GM21717 (cell line): ENCODE results near the gene YIPF4.
A peak's percentile ranks its signal among the peaks of the same experiment; 100 is the strongest.
"Not testable (repeated sequence)": the region's sequence is repeated elsewhere in the genome, so short reads cannot be mapped to it uniquely, and the experiment has no call there.

ENCODE experiments used
- ATAC-seq: cut with Tn5 transposase; IDR thresholded peaks from one replicate; pipeline ENCODE4 v1.9.1; 2021; ENCODE audit warnings: mild to moderate bottlenecking, moderate library complexity; ENCODE audit not compliant: unreplicated experiment

Gene YIPF4

DNA sequence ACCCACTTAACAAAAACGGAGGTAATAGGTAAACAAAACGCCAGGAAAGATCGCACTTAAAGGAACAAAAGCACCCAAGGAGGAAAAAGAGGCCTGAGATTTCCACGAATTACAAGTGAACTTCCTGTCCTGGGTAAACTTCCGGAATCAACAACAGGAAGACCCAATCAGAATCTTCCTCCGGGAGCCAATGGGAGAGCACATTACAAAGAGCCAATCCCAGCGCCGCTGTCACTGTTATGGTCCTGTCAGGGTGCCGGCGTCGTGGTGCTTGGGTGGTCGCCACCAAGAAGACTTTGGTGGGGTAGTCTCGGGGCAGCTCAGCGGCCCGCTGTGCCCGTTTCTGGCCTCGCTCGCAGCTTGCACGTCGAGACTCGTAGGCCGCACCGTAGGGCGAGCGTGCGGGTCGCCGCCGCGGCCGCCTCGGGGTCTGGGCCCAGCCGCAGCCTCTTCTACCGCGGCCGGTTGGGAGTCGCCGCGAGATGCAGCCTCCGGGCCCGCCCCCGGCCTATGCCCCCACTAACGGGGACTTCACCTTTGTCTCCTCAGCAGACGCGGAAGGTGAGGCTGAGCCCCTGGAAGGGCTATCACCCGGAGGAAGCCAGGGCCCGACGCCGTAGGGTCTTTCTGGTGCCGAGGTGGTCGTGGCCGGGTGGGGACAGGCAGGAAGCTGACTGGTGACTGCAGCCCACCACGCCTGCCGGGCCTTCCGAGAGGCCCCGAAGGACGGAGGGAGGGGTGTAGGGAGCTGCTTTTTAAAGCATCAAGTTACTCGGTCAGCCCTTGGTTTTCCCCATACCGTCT, at the start of gene YIPF4:
Gene YIPF4 (plus strand): TSS at position 231 of the 804 bp plus-strand sequence. CDS start 252 bp downstream, at position 483.
- ATAC-seq = peak; percentile 100

DNA sequence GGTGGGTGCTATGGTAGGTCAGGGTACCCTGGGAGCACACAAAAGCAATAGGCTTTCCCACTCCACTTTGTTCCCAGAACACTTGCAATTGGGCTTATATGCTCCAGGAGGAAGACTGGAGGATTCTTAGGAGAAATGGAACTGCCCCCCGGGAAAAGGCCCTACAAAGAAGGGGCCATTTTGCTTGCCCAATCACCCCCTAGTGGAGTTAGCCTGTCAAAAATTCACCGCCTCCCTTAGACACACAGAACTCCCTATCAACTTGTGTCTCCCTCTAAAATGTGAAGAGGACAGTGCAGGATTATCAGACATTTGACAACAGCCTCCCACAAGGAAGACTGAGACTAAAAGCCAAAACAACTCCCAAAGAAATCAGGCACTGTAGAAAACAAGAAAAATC, 49.5 kb upstream of the YIPF4 start:
- no peak for ATAC-seq

DNA sequence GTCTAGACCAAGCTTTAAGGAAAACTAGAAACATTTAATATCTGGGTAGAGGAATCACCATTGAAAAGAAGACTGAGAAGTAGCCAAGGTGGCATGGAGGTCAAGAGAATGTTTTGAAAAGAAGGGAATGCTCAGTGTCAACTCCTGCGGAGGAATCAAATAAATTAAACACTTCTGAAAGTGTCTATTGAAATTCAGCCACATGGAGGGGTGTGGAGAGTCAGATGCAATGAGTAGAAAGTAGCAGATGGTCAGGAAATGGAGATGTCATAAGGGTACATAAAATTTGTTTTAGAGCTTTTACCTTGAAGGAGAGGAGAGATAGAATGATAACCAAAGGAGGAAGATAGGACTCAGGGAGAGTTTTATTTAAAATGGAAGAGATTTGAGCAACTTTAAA, 48.1 kb upstream of the YIPF4 start:
- no peak for ATAC-seq

DNA sequence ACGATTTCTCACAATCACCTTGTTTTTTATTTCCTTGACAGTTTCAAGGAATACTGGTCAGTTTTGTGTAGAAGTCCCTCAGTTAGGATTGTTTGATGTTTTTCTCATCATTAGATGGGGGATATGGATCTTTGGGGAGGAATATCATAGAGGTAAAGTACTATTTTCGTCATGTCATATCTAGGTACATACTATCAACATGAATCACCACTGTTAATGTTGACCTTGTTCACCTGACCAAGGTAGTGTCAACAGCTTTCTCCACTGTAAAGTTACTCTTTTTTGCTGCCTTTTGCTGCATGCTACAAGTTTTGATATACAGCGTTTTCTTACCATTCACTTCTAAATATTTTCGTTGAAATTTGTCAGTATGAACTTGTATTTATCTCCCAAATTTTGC, 45.7 kb upstream of the YIPF4 start:
- ATAC-seq = no peak

DNA sequence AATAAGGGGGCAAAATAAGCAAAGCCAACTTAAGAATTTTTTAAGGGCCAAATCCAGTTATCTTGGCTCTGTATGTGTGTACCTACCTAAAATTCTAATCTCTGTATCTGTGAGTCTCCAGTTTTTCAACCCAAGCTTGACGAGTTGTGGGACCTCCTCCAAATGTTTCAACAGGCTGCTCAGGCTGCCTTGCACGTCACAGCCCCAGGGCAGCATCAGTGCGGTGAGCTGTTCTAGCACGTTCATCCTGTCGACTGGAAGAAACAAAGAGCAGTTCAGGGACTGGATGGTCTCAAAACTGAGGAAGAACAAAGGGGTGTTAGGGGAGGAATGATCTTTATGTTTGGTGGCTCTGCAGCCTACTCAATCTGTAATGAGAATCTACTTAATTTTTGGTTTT, 42.4 kb upstream of the YIPF4 start:
- ATAC-seq = no peak

DNA sequence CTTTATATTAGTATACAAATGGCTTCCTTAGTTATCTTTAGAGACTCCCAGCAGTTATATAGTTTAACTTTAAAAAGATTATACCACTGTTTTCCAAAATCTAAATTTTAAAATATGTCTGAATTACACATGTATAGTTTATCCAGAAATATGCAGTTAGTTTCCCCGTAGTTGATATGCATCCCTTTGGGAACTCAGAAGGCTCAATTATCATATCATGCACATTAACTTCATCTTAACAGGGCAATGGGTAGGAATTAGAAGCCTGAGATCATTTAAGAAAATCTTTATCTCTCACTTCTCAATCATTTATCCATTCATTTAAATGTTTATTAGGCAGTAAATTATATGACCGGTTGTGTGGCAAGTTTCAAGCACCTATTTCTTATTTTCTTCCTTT, 40.2 kb upstream of the YIPF4 start:
- no peak for ATAC-seq

DNA sequence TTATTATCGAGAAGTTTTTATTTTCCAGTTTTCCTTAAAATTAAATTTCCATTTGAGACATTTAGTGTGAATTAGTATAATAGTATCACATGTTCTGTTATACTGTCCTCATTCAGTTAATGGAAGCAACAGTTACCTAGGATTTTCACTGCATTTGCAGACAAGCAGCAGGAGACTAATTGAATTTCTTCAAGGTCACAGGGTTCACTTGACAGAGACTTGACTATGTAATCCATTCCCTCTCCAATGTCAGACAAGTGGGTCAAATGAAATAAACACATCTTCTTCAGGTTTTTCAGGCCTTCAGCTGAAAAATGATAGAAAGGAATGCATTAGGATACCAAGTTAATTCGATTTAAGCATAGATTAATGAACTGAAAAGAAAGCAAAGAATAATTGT, 39.7 kb upstream of the YIPF4 start:
- no peak for ATAC-seq

DNA sequence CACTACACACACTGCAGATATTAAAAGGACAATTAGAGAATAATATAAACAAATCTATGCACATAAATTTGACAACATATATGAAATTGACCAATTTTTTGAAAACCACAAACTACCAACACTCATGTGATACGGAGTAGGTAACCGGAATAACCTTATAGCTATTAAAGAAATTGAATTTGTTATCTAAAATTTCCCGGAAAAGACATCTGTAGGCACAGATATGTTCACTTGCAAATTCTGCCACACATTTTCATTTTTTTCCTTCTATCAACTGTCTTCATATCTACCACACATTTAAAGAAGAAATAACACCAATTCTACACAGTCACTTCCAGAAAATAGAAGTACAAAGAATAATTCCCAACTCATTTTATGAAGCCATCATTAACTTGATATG, 35.4 kb upstream of the YIPF4 start:
- ATAC-seq = no peak

DNA sequence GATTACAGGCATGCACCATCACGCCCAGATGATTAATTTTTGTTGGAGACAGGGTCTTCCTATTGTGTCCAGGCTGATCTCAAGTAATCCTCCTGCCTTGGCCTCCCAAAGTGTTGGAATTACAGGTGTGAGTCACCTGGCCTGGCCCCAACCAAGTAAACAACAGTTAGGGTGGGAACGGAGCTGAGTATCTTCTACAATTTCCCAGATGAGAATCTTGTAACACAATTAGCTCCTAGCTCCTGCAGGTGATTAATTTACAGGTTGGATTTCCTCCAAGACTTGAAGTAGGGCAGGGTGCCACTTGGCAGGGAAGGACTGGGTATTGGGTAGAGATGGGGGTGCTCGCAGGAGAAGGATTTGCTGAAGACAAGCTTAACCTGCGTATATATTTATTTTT, 30.8 kb upstream of the YIPF4 start:
- ATAC-seq = no peak

DNA sequence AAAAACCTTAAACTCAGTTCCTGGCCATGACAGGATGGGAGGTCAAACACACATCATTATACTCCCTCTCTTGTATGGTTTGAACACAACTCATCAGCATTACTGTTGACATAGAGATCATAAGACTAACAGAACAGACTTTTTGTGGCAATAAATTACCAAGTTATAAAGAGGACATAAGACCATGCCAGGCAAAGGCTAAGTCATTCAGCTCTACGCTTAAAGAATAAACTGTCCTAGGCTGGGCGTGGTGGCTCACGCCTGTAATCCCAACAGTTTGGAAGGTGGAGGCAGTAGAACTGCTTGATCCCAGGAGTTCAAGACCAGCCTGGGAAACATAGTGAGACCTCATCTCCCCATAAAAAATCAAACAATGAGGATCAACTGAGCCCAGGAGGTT, 29.4 kb upstream of the YIPF4 start:
- ATAC-seq = no peak

DNA sequence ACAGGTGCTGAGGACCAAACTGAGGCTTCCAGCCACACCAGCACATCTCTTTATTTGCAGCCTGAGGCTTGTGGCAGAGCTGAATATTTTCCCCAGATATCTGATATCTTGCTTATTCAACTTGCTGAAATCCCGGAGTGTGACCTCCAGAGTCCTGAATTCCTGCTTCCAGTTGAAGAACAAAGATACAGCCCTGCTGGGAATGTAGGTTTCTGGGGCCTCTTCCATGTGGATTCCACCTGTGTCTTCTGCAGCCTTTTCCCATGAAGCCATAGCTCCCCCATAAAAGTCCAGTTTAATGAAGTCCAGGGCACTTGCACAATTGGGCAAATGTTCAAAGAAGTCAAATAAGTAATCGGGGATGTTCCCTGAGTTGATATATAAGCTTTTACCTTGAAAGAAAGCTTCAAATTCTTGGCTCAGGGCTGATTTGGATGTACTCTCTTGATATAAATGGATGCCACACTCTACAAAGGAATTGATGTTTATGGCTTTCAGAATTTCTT, 27.9 kb upstream of the YIPF4 start:
- ATAC-seq = no peak

DNA sequence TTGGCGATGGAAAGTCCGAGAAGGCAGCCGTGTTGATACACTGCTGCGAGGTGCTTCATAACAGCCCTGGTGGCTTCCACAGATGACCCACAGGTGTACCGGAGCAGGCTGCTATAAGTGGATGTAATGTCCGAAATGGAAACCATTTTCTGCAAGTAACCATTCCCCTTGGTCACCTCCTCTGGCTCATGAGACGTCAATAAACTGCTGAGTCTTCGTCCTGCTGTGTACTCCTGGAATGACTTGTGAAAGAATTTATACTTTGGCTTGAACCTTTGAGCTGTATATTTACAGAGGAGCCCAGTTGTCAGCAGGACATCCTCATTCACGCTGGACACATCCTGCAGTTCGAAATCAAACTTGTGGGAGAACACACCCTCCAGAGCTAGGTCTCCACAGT, 27.4 kb upstream of the YIPF4 start:
- no peak for ATAC-seq

DNA sequence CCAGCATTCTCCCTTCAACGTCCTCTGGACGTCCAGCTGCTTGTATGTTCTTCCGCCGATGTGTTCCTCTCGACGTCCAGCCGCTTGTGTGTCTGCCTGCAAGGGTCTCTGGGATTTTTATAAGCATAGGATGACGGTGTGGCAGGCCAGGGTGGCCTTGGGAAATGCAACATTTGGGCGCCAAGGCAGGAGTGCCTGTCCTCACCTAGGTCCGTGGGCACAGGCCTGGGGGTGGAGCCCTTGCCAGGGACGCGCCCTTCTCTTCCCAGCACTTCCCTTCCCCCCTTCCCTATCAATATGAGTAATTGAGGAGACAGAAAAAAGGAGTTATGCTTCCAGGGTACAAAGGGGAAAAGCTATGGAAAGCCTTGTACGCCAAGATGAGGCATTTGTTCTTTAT, 19.5 kb upstream of the YIPF4 start:
- no peak for ATAC-seq

DNA sequence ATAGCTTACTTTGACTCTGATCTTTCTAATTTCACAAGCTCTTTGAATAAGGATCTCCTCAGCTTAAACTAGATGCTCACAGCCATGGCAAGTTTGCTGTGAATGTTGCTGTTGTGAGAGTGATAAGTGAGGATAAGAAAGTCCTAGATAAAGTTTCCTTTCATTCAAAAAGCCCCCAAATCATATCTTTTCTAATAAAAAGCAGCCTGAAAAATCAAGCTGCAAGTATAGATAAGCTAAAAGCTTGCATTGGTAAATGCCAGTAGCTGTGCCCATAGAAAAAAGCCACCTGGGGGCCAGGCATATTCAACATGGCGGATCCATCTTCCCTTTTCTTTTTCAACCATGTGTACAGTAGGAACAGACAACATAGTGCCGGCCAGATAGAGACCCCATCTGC, 17.3 kb upstream of the YIPF4 start:
- no peak for ATAC-seq

DNA sequence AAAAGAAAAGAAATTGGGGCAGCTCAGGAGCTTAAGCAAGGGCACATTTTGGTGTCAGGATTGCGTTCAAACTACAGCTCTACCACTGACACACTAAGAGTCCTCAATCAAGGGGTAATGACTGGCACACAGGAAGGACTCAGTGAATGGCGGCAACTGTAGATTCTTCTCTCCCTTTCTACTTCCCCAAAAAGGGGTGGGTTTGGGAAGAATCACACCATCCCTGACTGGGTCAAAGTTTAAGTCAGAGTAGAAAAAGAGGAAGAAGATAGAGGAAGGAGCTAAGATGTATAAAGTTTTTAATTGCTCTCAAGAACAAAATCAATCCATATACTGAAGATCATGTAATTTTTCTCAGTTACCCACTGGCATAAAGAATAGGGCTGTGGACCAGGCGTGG, 15.6 kb upstream of the YIPF4 start:
- ATAC-seq = no peak

DNA sequence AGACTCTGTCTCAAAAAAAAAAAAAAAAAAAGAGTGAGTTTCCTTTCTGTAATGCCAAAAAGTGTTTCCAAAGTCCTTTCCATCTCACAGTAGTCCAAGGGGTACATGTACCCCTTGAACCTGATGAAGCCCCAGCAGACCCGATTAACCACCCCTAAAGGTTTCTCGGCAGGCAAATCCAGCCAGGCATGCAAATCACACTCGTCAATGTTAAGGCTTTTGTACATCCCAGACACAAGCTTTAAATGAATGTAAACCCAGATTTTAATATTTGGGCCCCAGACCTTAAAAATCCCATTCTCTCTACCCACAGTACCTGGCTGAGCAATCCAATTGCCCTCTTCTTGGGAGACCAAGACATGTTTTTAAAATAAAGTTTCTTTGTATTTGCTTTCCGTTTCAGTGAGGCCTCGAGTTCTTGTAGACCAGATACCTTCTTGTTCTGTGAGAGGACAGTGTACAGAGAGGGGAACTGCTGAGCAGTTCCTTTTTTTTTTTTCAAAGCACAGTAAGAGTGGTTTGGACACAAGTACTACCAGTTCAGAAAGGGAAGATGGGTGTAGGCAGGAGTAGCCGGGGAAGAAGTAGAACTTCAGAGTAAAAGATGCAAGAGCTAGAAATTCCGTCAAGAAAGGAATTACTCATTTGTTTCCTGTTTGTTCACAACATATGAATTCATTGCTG, 13.1 kb upstream of the YIPF4 start, which contains the start of gene NLRC4:
Gene NLRC4 (minus strand): TSS at position 465 of the 684 bp plus-strand sequence. CDS start 8,111 bp downstream, outside the sequence.
- peak; percentile 94 for ATAC-seq

DNA sequence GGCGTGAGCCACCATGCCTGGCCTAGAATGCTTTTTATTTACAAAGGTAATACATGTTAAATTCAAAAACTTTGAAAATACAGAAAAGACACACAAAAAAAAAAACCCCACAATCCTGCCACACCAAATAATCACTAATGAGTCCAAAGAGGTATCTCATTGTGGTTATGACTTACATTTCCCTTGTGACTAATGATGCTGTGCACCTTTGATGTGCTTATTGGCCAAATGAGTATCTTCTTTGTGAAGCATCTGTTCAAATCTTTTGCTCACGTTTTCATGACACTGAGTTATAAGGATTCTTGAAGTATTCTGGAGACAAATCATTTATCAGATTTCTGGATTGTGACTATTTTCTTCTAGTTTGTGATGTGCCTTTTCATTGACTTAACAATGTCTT, 6.6 kb upstream of the YIPF4 start:
- no peak for ATAC-seq

DNA sequence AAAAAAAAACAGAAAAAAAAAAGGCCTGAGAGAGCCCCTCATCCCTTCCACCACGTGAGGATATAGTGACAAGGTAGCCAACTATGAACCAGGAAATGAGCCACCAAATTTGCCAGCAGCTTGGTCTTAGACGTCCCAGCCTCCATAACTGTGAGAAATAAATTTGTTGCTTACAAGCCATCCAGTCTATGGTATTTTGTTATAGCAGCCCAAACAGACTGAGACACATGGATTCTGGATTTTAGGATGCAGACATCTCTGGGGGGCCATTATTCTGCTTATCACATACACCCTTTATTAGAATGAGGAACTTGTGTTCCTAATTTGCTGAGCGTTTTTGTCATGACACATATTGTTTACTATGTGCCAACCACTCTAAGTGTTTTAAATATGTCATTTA, 5.4 kb upstream of the YIPF4 start:
- no peak for ATAC-seq

DNA sequence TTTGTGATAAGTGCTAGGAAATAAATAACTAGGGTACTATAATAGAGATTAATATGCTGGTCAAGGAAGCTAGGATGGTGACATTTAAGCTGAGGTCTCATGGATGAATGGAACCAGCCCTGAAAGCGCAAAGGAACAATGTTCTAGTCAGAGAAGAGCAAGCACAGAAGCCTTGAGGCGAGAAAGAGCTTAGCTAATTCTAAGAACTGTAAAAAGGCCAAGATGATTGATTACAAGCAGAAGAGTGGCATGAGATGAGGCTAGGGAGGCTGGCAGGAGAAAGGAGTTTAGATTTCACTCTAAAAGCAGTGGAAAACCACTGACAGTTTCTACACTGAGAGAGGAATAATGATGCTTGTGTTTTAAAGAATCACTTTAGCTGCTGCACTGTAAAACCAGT, 3.4 kb upstream of the YIPF4 start:
- ATAC-seq = no peak

DNA sequence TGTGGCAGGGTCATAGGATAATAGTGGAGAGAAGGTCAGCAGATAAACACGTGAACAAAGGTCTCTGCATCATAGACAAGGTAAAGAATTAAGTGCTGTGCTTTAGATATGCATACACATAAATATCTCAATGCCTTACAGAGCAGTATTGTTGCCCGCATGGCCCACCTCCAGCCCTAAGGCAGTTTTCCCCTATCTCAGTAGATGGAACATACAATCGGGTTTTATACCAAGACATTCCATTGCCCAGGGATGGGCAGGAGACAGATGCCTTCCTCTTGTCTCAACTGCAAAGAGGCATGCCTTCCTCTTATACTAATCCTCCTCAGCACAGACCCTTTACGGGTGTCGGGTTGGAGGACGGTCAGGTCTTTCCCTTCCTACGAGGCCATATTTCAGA, 1.9 kb upstream of the YIPF4 start:
- not testable (repeated sequence) for ATAC-seq

DNA sequence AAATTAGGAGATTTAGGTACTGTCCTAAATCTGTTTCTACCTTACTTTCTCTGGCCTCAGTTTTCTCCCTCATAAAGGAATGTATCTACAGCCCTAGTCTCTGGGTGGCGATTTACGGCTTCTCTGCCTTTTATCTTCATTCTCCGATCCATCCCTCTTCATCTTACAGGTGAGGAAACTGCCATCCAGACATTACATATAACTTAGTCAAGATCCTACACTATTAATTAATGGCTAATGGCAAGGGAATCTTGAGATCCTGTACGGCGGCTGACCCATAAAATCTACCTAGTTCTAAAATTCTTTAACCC, 386 bp upstream of the YIPF4 start:
- ATAC-seq = peak; percentile 6

DNA sequence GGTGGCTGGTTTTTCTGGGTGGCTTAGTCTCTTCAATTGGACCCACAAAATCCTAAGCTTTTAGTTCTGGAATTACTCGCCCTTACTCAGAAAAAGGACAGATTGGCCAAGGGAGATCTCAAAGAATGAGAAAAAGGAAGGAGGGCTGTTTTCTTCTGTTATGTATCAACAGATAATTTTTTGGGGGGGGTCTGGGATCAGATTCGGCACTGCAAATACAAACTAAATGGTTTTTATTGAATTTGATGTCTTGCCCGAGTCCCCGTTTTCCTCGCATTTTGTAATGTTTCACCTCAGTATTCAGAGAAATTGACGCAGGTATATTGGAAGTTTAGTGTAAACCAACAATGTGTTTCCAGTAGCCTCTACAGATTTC, 762 bp downstream of the YIPF4 start:
- no peak for ATAC-seq
